Stomach (tissue), 4 donors: ENCODE data around the gene CHD3.

Experiments
- CTCF ChIP-seq, 7 experiments: fragments of 450-650 bp in 4 of 7; fragments of 200-600 bp in 3 of 7; sonication (generic) in 3 of 7; IDR thresholded peaks; one replicate each; pipeline ENCODE4 v1.5.1; 2016 to 2019; ENCODE audit warnings: antibody characterized with exemption in 7 of 7, control low read depth in 2 of 7, mild to moderate bottlenecking in 1 of 7
- EP300 ChIP-seq: sonication (generic); formaldehyde crosslinking; IDR thresholded peaks from one replicate; pipeline ENCODE4 v1.6.1; 2017; ENCODE audit warnings: antibody characterized with exemption
- POLR2A ChIP-seq, 4 donors: fragments of 450-650 bp; IDR thresholded peaks; one replicate each; pipeline ENCODE4 v1.6.1; 2016; ENCODE audit warnings: antibody characterized with exemption in 4 of 4, control low read depth in 2 of 4, mild to moderate bottlenecking in 1 of 4, moderate library complexity in 1 of 4
- POLR2AphosphoS5 ChIP-seq, 3 donors: sonication (generic); formaldehyde crosslinking; IDR thresholded peaks; one replicate each; pipeline ENCODE4 v1.6.1; 2016; ENCODE audit warnings: antibody characterized with exemption in 3 of 3

- TF ChIP-seq CTCF (IDR thresholded peaks at IDR 0.05), result no peak
- TF ChIP-seq POLR2AphosphoS5 (IDR thresholded peaks at IDR 0.05), result no peak
- TF ChIP-seq POLR2A (IDR thresholded peaks at IDR 0.05), result no peak
- TF ChIP-seq EP300, result no peak
Observed at GRCh38 chr17:7910281-7910680, 21.7 kb downstream of the CHD3 start.
